HG03139 (cell line): ENCODE measurements around the gene ASS1.

ENCODE experiments used
- ATAC-seq: cut with Tn5 transposase; IDR thresholded peaks from one replicate; pipeline ENCODE4 v1.9.1; 2021; ENCODE audit not compliant: unreplicated experiment

The ASS1 gene

GRCh38 chr9:130471411-130472183 lies 26.8 kb downstream of the ASS1 start:
- no peak for ATAC-seq

- no peak for ATAC-seq
Measured at GRCh38 chr9:130472184-130472705, 27.5 kb downstream of the ASS1 start.

GRCh38 chr9:130473009-130473408 lies 28.2 kb downstream of the ASS1 start:
- ATAC-seq = no peak

GRCh38 chr9:130473566-130473965 lies 28.8 kb downstream of the ASS1 start:
- ATAC-seq = no peak

GRCh38 chr9:130474106-130474505 lies 29.3 kb downstream of the ASS1 start:
- ATAC-seq = no peak

GRCh38 chr9:130476151-130476730 lies 31.5 kb downstream of the ASS1 start:
- ATAC-seq = no peak

GRCh38 chr9:130477564-130477963 lies 32.8 kb downstream of the ASS1 start:
- ATAC-seq = no peak

GRCh38 chr9:130478152-130478551 lies 33.4 kb downstream of the ASS1 start:
- ATAC-seq = no peak

GRCh38 chr9:130478736-130479575 lies 34.2 kb downstream of the ASS1 start:
- no peak for ATAC-seq

- ATAC-seq = no peak
Measured at GRCh38 chr9:130479587-130479986, 34.8 kb downstream of the ASS1 start.

GRCh38 chr9:130480673-130481072 lies 35.9 kb downstream of the ASS1 start:
- ATAC-seq = no peak

- no peak for ATAC-seq
Measured at GRCh38 chr9:130482463-130482862, 37.7 kb downstream of the ASS1 start.

- no peak for ATAC-seq
Measured at GRCh38 chr9:130483371-130483971, 38.7 kb downstream of the ASS1 start.

GRCh38 chr9:130484362-130485072 lies 39.8 kb downstream of the ASS1 start:
- ATAC-seq = no peak

- no peak for ATAC-seq
Measured at GRCh38 chr9:130486103-130486502, 41.3 kb downstream of the ASS1 start.

GRCh38 chr9:130487500-130487899 lies 42.7 kb downstream of the ASS1 start:
- no peak for ATAC-seq

GRCh38 chr9:130488621-130489330 lies 44.0 kb downstream of the ASS1 start:
- no peak for ATAC-seq

- no peak for ATAC-seq
Measured at GRCh38 chr9:130490981-130491380, 46.2 kb downstream of the ASS1 start.

GRCh38 chr9:130491830-130492482 lies 47.2 kb downstream of the ASS1 start:
- no peak for ATAC-seq
